Measurements from ENCODE around the gene LGR5.

DNA sequence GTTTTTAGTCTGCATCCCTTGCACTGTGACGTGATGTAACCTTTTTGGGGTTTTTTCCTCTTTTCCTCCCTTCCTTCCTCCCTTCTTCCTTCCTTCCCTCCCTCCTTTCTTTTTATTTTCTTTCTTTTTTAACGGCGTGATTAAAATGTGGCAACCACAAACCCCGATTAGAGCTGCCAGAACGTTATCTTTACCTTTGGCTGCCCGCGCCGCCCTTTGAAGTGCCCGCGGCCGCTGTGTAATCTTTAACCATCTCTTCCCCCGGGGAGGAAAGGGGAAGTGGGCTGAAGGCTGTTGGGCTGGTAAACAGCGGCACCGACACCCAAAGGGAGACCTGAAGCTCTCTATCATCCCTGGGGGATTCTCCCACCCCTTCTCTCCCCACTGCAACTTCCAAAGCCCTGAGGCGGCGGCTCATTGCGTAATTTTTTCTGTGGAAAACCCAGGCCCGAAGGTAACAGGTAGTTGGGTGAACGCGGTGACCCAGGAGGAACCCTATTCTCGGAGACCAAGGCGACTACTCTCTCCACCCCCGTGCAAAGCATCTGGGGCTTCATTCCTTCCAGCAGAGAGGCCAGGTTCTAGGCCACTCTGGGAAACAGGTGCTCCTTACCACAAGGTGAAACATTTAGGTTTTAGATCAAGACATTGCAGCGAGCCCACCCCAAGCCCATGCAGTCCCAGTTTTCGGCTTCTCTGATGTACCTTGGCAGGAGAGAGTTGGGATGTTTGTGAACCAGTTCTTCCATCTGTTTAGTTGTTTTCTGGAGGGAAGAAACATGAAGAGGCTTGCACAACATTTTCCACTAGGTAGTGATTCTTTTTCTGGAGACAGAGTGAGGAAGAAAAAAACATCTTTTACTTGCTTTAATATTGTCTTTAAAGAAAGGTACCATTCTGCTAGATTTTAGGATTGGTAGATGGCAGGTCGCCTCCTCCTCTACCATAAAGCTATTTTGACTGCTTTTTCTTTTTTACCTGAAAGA is 1.5 kb downstream of the LGR5 start:
- no peak for TF ChIP-seq CTCF (conservative IDR thresholded peaks at IDR 0.05 in 1 of 2, IDR thresholded peaks at IDR 0.05 in 1 of 2; ENCODE audit: extremely low read depth in 1 of 2, insufficient read depth in 1 of 2, low read depth in 1 of 2, low read length in 2 of 2)
- TF ChIP-seq EZH2 (IDR thresholded peaks at IDR 0.05; ENCODE audit: borderline replicate concordance, low read length): no peak
